HG03520 (cell line): ENCODE data around the gene ARFGAP3.
"Not testable (repeated sequence)": the region's sequence is repeated elsewhere in the genome, so short reads cannot be mapped to it uniquely, and the experiment has no call there.

Experiments
- ATAC-seq: cut with Tn5 transposase; IDR thresholded peaks from one replicate; pipeline ENCODE4 v1.9.1; 2021; ENCODE audit warnings: mild to moderate bottlenecking, moderate library complexity; ENCODE audit not compliant: unreplicated experiment

Gene ARFGAP3

DNA sequence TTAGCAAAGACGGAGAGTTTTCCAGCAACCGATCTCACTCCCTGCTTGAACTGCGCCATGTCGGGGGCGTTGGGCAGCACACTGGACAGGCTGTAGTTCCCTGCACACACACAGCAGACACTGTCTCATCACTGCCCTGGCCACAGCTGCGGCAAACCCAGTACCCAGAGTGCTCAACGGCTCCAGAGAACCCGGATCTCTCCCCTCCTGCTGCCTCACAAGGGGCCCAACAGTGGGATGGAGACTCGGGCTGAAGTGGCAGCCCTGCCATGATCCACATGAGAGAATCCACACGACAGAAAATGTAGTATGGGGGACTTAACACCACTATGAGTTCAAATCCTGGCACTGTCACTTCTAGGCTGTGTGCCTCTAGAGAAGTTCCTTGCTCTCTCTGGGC lies 58.0 kb downstream of the ARFGAP3 start:
- ATAC-seq = no peak

DNA sequence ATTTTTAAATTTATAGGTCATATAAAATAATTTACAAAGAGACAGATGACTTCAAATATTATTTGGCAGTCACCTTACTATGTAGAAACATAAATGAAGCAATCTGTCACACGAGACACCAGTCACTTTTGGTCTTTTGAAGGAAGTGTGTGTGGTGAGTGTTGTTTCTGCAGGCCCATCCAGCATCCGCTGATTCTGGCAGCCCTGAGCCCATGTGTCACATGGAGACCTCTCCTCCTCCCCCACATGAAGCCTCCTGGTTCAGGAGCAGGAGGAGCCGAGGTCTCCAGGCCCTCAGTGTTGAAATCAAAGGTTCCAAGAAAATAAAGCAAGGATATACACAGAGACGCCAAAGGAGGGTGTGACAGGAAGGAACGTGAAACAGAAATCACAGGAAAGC lies 60.1 kb downstream of the ARFGAP3 start:
- ATAC-seq = no peak

DNA sequence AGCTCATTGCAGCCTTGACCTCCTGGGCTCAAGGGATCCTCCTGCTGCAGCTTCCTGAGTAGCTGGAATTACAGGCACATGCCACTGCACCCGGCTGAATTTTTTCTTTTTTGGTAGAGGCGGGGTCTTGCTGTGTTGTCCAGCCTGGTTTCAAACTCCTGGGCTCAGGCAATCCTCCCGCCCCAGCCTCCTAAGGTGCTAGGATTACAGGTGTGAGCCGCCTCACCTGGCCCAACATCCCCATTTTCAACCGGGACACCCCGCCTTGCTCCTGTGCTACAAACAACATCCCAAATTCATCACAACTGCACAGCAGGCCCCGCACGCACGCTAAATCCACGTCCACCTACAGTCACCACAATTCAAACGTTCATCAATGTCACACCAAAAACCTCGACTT lies 61.0 kb downstream of the ARFGAP3 start:
- no peak for ATAC-seq

DNA sequence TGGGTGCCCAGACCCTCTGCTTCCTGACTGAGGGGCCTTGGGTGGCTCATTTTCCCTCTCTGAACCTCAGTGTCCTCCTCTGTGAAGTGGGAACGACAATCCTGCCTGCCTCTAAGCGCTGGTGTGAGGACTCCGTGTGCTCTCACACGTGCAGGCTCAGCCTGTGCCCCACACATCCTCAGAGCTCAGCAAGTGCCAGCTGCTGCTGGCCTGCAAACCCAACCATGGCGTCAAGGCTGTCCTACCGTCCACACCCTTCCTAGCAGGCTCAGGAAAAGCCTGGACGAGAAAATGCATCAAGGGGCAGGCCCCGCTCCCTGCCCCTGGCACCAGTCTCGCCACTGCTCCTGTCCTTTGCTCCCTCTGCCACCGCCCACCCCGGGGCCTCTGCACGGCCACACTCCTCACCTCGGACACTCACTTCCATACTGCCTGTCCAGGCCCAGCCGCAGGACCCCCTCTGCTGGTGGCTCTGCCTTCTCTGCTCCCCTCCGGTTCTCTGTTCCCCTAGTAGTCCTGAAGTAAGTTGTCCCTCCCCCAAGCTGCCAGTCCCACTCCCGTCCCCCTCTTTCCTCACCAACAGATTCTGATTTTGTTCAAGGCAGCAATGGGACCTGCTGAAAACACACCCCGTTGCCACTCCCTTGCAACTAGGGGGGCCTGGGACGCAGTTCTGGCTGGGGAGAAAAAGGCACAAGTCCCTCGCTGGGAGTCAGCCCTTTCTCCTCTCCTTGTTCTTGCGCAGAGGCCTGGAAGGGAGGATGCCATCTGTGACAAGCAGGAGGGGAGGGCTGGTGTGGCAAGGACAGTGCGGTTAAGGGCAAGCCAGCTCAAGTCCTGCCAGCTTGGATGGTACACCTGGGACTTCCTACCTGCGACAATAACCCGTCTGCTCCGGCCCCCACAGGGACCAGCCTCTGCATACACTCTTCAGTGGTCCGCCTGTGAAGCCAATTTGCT lies 62.2 kb downstream of the ARFGAP3 start:
- no peak for ATAC-seq

DNA sequence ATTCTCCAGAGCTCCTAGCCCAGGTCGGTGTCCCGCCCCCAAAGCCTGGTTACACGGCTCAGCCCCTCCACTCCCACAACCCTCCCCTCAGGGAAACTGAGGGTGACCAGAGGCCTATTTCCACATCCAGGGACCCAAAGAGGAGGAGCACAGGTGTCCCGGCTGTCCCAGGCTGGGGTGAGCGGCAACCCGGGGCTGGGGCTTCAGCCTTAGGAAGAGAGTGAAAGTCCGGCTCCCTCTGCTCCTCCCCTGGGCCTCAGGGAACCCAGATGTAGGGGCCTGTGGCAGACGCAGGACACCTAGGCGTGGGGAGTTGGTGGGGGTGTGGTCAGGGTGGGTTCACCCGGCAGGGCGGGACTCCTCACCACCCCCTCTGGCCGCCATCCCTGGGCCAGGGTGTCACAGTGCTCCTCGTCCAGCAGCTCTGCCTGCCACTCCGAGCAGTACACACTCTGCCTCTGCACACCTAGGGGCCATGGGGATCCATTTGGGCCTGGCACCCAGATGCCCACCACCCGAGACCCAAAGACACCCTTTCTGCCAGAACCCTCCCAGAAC lies 63.1 kb downstream of the ARFGAP3 start:
- ATAC-seq = no peak

DNA sequence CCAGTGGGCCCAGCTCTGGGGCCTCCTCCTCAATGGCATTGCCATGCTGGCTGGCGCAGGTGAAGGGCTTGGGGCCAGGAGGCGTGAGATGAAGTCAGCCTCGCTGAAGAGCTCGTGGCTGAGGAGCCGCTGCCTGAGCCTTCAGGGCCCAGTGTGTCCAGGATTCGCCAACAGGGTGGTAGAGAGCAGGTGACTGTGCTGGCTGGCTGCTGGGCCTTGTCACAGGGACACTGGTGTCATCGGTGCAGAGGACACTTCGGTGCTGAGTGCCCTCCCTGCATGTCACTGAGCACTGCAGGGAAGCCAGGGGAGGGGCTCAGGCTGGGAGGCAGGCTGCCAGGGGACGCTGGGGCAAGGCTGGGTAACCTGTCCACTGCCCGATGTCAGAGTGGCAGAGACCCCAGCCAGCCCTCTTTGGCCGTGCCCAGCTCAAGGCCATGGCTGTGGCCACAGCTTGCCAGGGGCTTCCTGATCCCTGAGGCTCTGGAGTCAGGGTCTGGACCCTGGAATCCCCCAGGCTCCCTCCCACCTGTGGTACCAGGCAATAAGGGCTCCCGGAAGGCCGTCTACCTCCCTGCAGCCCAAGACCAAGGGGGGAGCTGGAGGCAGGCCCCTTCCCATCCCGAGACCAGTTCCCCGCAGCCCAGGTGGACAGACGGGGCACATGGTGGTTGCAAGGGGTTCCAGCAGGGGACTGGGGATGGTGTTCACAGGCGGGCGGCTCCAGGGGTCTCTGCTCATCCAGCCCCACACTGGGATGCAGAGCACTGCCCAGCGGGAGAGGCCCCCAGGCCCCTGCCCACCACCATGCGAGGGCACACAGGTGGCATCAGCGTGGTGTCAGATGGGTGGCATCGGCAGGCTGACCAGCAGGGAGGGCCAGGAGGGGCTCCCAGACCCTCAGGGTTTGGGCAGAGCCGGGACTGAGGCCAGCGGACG lies 63.9 kb downstream of the ARFGAP3 start:
- ATAC-seq = no peak

DNA sequence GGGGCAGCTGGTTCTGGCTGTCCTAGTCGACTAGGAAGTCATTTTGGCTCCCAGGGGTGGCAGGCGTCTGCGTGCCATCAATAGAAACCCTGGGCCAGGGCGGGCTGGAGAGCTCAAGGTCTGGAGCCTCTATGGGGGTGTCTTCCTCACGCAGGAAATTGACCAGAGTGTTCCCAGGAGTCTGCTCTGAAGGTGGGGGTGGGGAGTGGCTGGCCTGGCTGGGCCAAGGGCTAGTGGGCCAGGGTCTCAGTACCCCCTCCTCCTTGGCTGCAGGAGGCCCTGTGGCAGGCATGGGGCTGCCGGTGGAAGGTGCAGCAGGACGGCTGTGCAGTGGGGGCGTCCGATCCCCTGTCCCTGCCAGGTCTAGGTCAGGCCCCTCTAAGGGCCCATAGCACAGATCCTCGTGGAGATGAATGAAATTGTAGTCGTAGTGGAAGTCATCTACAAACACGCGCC lies 64.6 kb downstream of the ARFGAP3 start:
- no peak for ATAC-seq

DNA sequence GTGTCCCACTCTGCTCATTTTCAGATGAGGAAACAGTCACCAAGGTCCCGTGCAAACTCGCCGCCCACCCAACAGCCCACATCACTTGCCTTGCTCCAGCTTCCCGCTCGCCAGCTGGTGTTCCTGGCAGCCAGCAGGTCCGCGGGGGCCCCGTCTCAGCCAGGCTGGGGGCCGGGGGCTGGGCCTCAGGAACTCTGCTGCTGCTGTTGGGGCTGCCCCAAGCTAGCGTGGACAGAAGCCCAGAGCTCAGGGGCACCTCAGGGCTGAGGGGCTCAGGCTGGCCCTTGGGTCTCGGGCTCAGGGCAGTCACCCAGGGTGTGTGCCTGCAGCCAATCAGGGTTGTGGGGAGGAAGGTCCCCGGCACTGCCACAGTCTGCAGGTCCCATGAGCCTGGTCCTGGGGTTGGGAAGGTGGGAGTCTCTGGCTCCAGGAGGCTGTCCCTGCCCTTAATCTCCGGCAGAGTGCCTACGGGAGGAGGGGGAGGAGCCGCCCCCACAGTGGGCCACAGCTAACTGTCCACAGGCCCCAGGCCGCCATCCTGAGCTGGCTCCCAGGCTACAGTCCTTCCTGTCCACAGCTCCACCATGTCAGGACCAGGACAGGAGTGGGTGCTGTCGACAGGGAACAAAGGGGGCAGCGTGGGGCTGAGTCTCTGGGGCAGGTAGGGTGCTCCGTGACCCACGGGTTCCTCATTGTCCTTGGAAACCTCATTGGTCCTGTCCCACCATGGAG lies 65.2 kb downstream of the ARFGAP3 start:
- ATAC-seq = no peak

DNA sequence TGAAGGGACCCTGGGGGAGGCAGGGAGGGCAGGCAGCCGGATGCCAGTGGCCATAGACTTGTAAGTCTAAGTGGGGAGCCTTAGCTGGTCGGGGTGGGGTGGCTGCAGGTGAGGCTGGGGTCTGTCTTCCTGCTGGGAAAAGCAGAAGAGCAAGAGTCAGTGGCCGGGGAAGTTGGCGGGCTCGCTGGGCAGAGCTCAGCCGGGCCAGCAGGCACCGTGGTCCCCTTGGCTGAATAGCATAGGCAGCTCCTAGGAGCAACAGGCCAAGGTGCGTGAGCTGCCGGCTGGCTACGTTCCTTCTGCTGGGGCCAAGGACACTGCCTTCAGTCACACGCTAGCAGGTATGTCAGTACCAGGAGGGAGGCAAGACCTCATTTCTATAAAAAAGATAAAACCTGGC lies 68.6 kb downstream of the ARFGAP3 start:
- ATAC-seq = no peak

DNA sequence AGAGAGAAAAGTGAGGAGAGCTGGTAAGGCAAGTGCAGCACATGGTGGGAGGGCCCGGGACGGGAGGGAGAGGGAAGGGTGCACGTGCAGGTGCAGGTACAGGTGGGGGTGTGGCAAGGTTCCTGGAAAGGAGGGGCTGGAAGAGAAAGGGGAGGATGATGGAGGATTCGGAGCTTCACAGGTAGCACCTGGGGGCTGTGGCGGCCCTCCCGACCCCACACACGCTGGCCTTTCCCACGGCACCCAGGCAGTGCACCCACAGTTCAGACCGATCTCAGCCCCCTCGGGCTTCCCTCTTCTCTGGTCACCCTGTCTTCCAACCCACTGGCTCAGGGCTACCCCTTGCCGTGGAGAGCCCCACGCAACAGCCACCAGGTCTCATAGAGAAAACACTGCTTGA lies 69.1 kb downstream of the ARFGAP3 start:
- no peak for ATAC-seq

DNA sequence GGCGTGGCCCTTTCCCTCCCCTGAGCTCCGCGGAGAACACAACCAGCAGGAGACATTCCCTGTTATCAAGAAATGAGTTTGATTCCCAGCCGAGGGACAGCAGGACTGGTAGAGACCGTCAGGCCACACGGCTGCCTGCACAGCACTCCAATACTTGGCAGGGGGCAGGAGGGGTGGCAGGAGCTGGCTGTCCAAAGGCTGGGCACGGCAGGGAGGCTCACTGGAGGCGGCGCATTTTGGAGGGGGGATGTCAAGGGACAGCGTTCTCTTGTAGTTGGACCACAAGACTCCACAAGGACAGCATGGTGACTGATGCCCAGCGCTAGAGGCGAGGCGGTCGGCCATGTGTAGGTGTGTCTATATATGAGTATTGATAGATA lies 69.7 kb downstream of the ARFGAP3 start:
- no peak for ATAC-seq

DNA sequence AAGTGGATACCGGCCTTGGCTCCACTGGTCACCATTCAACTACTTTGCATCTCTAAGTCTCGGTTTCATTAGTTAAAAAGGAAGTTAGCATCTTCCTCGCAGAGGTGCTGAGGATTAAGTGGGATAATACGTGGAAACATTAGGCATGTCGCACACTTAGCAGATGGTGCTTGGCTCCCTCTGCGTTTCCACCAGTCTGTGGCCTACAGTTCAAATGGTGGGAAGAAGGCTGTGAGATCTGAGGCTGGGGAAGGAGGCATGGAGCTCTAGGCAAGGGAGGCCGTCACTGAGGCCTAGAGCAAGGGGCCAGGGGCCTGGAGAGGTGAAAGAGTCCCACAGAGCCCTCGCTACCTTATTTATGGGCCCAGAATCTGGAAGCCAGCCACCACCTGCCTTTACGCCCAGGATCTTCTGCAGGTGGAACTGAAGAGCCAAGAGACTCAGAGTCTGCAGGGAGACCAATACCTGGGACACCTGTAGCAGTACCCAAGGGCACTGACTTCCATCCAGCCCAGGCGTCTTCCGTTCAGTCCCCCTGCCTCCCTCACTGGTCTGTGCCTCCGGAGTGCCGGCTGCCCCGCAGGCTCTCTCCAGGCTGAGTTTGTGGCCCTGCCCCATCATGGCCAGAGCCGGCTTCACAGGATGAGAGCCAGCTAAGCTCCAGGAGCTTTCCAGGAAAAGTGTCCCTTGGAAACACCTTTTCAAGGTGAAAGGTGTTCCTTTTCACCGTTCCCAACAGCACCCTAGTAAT lies 70.3 kb downstream of the ARFGAP3 start:
- ATAC-seq = no peak

DNA sequence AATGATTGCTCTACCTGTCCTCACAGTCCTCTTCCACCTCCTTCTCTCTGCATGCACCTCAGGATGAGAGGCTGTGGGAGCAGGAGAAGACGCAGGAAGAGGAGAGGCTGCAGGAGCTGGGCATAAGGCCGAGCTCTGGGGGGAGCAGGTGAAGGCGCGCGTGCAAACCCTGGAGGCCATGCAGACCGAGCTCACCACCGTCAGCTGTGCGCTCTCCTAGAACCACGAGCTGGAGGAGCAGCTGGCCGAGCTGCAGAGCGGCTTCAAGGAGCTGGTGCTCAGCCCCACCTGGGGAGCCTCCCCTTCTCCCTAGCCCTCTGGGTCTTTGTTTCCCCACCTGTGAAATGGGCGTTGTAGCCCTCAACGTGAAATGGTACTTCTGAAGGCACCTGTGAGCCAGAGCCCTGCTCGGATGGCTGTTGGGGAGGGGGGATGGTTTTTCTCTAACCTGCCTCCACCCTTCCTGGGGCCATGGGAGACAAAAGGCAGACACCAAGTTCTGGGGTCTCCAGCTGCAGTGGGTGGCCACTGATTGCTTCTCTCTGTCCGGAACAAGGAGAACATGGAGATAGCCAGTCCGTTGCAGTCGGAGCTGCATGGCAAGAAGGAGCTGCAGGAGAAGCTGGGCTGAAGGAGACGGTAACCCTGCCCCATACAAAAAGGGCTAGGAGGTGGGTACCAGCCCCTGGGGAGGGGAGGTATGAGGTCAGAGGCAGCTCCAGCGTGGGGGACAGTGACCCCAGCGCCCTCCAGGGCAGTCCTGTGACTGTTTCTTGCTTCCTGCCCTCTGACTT lies 71.2 kb downstream of the ARFGAP3 start:
- no peak for ATAC-seq

DNA sequence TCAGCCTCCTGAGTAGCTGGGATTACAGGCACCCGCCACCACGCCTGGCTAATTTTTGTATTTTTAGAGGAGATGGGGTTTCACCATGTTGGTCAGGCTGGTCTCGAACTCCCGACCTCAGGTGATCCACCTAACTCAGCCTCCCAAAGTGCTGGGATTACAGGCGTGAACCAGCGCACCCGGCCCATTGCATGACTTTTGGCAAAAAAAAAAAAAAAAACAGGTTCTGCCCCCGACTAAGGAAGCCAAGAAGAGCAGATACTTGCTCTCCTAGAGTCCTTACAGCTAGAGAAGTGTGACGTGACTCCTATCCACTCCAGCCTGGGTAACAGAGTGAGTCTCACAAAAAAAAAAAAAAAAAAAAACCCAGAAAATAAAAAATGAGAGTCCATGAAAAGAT lies 74.8 kb downstream of the ARFGAP3 start:
- not testable (repeated sequence) for ATAC-seq

DNA sequence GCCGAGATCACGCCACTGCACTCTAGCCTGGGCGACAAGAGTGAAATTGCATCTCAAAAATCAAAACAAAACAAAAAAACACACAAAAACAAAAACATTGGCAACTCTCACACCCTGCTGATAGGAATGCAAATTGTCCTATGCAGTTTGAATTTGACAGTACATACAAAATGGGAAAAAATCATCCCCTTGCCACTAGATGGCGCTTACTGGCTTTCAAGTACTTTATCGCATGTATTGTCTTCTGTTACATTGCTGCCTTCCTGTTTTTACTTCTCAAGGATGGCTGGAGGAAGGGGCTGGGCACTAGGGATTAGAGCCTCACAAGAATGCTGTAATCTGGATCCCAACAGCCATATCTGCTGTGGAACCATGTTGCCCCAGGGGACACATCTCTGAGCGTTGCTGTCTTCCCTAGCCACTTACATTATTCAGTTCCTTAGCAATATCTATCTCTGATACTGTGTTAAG lies 77.0 kb downstream of the ARFGAP3 start:
- no peak for ATAC-seq

DNA sequence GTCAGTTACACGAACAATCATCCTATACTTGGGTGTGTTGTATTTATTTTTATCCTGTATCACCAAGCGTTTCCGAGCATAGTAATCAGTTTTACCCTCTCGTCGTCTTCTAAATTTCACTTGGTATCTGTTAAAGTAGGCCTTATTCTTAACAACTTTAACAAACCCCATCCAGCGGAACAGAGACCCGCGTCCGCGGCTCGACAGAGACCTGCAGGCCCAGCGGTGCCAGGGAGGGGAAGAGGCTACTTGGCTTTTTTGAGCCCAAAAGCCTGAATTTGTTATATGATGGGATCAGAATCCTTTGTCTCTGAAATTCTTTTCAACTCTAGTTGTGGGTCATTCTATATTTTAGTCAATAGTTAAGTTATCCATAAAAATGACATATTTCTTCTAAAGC lies 79.9 kb downstream of the ARFGAP3 start:
- no peak for ATAC-seq

DNA sequence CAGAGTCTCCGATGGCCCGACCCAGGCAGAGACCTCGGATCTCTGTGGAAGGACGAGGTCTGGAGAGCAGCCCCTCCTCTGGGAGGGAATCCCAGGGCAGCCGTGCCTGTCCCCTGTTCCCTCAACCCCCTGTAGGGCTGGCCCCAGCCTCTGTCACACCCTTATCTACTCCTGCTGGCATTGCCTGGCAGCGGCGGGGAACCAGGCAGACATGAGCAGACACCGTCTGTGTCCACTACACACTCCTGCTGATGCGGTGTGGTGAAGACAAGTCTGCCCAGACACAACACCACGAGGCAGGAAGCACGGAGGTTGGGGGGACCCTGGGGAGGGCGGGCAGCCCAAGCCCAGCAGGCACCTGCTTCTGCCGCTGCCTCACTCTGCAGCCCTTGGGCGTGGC lies 83.9 kb downstream of the ARFGAP3 start:
- ATAC-seq = no peak

DNA sequence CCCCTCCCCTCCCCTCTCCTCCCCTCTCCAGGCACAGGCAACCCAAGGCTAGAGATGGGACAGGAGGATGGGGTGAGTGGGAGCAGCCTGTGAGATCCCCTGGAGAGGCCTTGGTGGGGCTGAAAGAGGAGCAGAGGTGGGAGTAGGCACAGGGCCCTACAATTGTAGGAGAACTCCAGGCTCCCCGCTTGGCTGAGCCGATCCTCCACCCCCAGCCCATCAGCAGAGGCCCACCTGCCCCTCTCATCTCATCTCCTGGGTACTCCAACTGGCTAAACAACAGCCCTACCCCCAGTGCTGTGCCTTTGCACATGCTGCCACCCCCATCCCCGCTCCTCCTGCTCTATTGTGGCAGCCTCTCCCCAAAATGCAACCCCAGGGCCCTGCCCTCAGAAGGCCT lies 84.4 kb downstream of the ARFGAP3 start:
- ATAC-seq = no peak
